Keratinocyte (primary cell): ENCODE data around the gene FRAS1. TPM values are rescaled to one million over a fixed set of nuclear protein-coding genes. Genes with fewer than 3 reads are reported as not detected.

Source experiments
- DNase-seq: peaks from one replicate; pipeline ENCODE4 v3.0.0-alpha.2; 2011; ENCODE audit warnings: low read depth, missing footprints, low spot score
- FAIRE-seq: peaks from 2 replicates; lab custom pipeline; 2011; peaks lifted over from hg19 to GRCh38; lab: Jason Lieb, UNC
- H2AFZ ChIP-seq: 2 replicates; pipeline ENCODE4 v1.6.0; 2012; ENCODE audit warnings: low read length, control low read depth, inconsistent platforms; ENCODE audit not compliant: control insufficient read depth
- H3K27ac ChIP-seq: 2 replicates; pipeline ENCODE4 v1.5.1; 2011; ENCODE audit warnings: low read length; ENCODE audit not compliant: control insufficient read depth, insufficient read depth
- H3K27me3 ChIP-seq: 3 replicates; pipeline ENCODE4 v1.6.0; 2011; ENCODE audit warnings: low read length; ENCODE audit not compliant: control insufficient read depth, insufficient read depth; ENCODE audit errors: extremely low read depth
- H3K36me3 ChIP-seq, 2 experiments: 2 replicates in 1 of 2; 3 replicates in 1 of 2; pipeline ENCODE4 v1.5.1; 2011; ENCODE audit warnings: low read length in 2 of 2, mild to moderate bottlenecking in 1 of 2; ENCODE audit not compliant: control insufficient read depth in 2 of 2, insufficient read depth in 2 of 2; ENCODE audit errors: extremely low read depth in 1 of 2
- H3K4me1 ChIP-seq: 3 replicates; pipeline ENCODE4 v1.5.1; 2011; ENCODE audit warnings: low read length; ENCODE audit not compliant: control insufficient read depth, insufficient read depth; ENCODE audit errors: extremely low read depth
- H3K4me2 ChIP-seq: 3 replicates; pipeline ENCODE4 v1.6.0; 2011; ENCODE audit warnings: low read depth, low read length; ENCODE audit not compliant: control insufficient read depth, insufficient read depth; ENCODE audit errors: extremely low read depth
- H3K4me3 ChIP-seq, 3 experiments: fragments of 200-600 bp in 1 of 3; sonication (generic) in 1 of 3; 2 replicates in 2 of 3; 3 replicates in 1 of 3; pipeline ENCODE4 v1.5.1; 2011 to 2016; ENCODE audit warnings: low read length in 3 of 3, mild to moderate bottlenecking in 3 of 3, control low read depth in 2 of 3, inconsistent platforms in 1 of 3, low read depth in 1 of 3, mixed read lengths in 1 of 3, mixed run types in 1 of 3, moderate library complexity in 1 of 3; ENCODE audit not compliant: control insufficient read depth in 2 of 3, insufficient read depth in 2 of 3; ENCODE audit errors: extremely low read depth in 1 of 3
- H3K79me2 ChIP-seq: 2 replicates; pipeline ENCODE4 v1.6.0; 2012; ENCODE audit warnings: low read length; ENCODE audit not compliant: control insufficient read depth, insufficient read depth
- H3K9ac ChIP-seq: 3 replicates; pipeline ENCODE4 v1.6.0; 2011; ENCODE audit warnings: low read length; ENCODE audit not compliant: control insufficient read depth, insufficient read depth; ENCODE audit errors: extremely low read depth
- H3K9me1 ChIP-seq: 3 replicates; pipeline ENCODE4 v1.6.0; 2011; ENCODE audit warnings: low read length; ENCODE audit not compliant: control insufficient read depth, insufficient read depth; ENCODE audit errors: extremely low read depth
- H3K9me3 ChIP-seq: 2 replicates; pipeline ENCODE4 v1.5.1; 2012; ENCODE audit warnings: low read depth, low read length; ENCODE audit not compliant: control insufficient read depth
- H4K20me1 ChIP-seq: 3 replicates; pipeline ENCODE4 v1.6.0; 2011; ENCODE audit warnings: low read length; ENCODE audit not compliant: control insufficient read depth, insufficient read depth; ENCODE audit errors: extremely low read depth
- CTCF ChIP-seq, 3 experiments: IDR thresholded peaks in 1 of 3; conservative IDR thresholded peaks in 1 of 3; optimal IDR thresholded peaks in 1 of 3; 2 replicates in 2 of 3; 3 replicates in 1 of 3; pipeline versions ENCODE3 to v1.5.1; 2011; ENCODE audit warnings: low read length in 3 of 3, mild to moderate bottlenecking in 3 of 3, moderate library complexity in 2 of 3, control low read depth in 1 of 3, inconsistent platforms in 1 of 3; ENCODE audit not compliant: insufficient read depth in 2 of 3; ENCODE audit errors: extremely low read depth in 1 of 3
- EZH2 ChIP-seq: IDR thresholded peaks from one replicate; pipeline ENCODE4 v1.6.1; 2012; ENCODE audit warnings: inconsistent platforms, mild to moderate bottlenecking, low read length, moderate library complexity
- dilution Hi-C: fragments of 300-500 bp; cut with MboI; formaldehyde crosslinking; loops from one replicate; pipeline ENCODE4 v1.7.0; 2020; ENCODE audit warnings: low sequenced_read_pairs; ENCODE audit not compliant: extremely low pct_ligation_motif_present
- polyA plus RNA-seq, 5 experiments: library from polyadenylated mRNA; depleted of rRNA in 3 of 5; stranded (reverse) in 3 of 5; stranded (forward) in 1 of 5; unstranded in 1 of 5; fragments of >200 nt; gene quantifications; 1 replicate in 1 of 5; 2 replicates in 3 of 5; 3 replicates in 1 of 5; pipeline versions ENCODE4 v1.2.1 to v1.2.3, GENCODE V29; 2011 to 2012; ENCODE audit warnings: missing spikeins in 2 of 5, low read depth in 1 of 5, low replicate concordance in 1 of 5

Gene FRAS1
- polyA plus RNA-seq, 1 donor (not counting 4 experiments of a cell fraction or from before 2014, with no cell fraction given), result 3.5 TPM

GRCh38 chr4:78220283-78220682 lies 163.2 kb downstream of the FRAS1 start:
- H3K4me3 ChIP-seq, result peak overlapping the region in 1 of 3 experiments; percentile 7
- no peak overlapping the region for H2AFZ ChIP-seq
- dilution Hi-C loops, result no loop called here
- H3K4me1 ChIP-seq, result peaks cover 10% of the 10 kb centered on the region
- no peaks in the 10 kb centered on the region for H4K20me1 ChIP-seq
- H3K9me3 ChIP-seq, result no peaks in the 10 kb centered on the region
- no peak for TF ChIP-seq EZH2
- TF ChIP-seq CTCF (optimal IDR thresholded peaks at IDR 0.05 in 1 of 3, IDR thresholded peaks at IDR 0.05 in 1 of 3, conservative IDR thresholded peaks at IDR 0.05 in 1 of 3; ENCODE audit: extremely low read depth in 1 of 3, insufficient read depth in 2 of 3, low read length in 3 of 3), result no peak
- DNase-seq, result peak; percentile 46
- no peaks in the 10 kb centered on the region for H3K36me3 ChIP-seq
- H3K4me2 ChIP-seq, result peak overlapping the region; percentile 46
- peak; percentile 84 for FAIRE-seq
- H3K27ac ChIP-seq, result no peak overlapping the region
- H3K27me3 ChIP-seq, result no peaks in the 10 kb centered on the region
- no peak overlapping the region for H3K9ac ChIP-seq
- H3K9me1 ChIP-seq, result no peaks in the 10 kb centered on the region
- no peaks in the 10 kb centered on the region for H3K79me2 ChIP-seq

- Histone ChIP-seq H3K9me1 (no peaks in the 10 kb centered on the region), H3K27me3 (no peaks in the 10 kb centered on the region), H3K4me3 (no peak overlapping the region), H3K9ac (no peak overlapping the region), H4K20me1 (no peaks in the 10 kb centered on the region), H2AFZ (no peak overlapping the region), H3K36me3 (no peaks in the 10 kb centered on the region), H3K4me1 (peaks cover 10% of the 10 kb centered on the region), H3K4me2 (no peak overlapping the region), H3K79me2 (no peaks in the 10 kb centered on the region), H3K27ac (no peak overlapping the region), H3K9me3 (no peaks in the 10 kb centered on the region)
- no peak for TF ChIP-seq EZH2
- TF ChIP-seq CTCF (optimal IDR thresholded peaks at IDR 0.05 in 1 of 3, IDR thresholded peaks at IDR 0.05 in 1 of 3, conservative IDR thresholded peaks at IDR 0.05 in 1 of 3; ENCODE audit: extremely low read depth in 1 of 3, insufficient read depth in 2 of 3, low read length in 3 of 3), result no peak
- FAIRE-seq, result no peak
- no peak for DNase-seq
- dilution Hi-C loops, result no loop called here
Measured at GRCh38 chr4:78222575-78223186, 165.6 kb downstream of the FRAS1 start.
